Fibroblast of skin of right biceps (primary cell): ENCODE measurements around the gene AIFM3.
"Not testable (repeated sequence)": the region's sequence is repeated elsewhere in the genome, so short reads cannot be mapped to it uniquely, and the experiment has no call there.

Source experiments
- DNase-seq: peaks from one replicate; pipeline ENCODE4 v3.0.0-alpha.2; 2013

The AIFM3 gene, protein sequence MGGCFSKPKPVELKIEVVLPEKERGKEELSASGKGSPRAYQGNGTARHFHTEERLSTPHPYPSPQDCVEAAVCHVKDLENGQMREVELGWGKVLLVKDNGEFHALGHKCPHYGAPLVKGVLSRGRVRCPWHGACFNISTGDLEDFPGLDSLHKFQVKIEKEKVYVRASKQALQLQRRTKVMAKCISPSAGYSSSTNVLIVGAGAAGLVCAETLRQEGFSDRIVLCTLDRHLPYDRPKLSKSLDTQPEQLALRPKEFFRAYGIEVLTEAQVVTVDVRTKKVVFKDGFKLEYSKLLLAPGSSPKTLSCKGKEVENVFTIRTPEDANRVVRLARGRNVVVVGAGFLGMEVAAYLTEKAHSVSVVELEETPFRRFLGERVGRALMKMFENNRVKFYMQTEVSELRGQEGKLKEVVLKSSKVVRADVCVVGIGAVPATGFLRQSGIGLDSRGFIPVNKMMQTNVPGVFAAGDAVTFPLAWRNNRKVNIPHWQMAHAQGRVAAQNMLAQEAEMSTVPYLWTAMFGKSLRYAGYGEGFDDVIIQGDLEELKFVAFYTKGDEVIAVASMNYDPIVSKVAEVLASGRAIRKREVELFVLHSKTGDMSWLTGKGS

DNA sequence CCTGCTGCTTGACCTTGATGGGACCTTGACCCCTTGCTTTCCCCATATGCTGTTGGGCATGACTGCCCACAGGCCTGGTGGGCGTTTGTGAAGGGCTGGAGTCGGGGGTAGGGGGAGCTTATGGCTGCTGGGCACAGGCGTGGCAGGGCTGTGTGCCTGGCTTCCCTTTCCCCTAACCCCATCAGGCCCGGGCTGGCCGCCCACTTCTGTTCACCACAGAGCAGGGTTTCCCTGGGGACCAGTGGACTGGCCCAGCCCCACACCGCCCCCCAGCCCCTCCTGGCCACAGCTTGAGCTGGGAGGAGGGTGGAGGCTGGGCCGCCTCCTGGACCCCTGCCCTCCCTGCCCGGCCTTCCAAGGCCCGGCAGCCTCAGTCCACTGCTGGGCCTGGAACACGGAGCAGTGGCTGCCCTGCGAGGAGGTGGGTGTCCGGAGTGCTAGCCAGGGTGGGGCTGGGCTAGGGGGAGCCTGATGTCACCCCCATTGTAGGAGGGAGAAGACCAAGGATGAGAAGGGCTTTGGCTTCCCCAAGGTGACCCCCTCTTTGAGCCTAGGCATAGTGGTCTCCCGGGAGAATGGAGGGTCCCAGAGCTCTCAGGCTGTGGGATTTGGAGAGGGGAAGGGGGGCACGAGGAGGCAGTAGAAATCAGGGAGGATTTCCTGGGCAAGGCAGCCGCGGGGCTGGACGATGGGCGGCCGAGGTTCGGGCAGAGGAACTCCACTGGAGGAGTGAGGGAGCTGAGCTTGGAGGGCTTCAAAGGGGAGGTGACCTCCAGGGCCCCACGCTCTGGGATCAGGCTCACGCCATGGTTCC, at the start of gene AIFM3:
Gene AIFM3 (plus strand): TSS at position 373 of the 814 bp plus-strand sequence. CDS start 690 bp downstream, outside the sequence.
- no peak for DNase-seq

DNA sequence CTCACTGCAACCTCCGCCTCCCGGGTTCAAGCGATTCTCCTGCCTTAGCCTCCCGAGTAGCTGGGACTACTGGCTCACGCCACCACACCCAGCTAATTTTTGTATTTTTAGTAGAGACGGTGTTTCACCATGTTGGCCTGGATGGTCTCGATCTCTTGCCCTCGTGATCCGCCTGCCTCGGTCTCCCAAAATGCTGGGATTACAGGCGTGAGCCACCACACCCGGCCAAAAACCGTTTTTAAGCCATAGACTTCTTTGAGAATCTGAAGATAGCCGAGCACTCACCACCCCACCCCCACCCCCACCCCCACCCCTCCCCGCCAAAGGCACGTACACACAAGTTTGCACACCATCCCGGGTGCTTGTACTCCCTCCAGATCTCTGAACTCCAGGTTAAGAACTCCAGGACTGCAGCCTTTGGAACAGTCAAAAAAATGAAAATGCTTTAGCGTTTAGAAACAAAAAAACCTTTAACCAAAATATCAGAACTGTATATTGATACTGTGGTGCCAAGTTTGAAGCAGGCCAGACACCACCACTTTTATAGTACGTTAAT, 48.3 kb upstream of the AIFM3 start:
- DNase-seq, result peak; percentile 18

DNA sequence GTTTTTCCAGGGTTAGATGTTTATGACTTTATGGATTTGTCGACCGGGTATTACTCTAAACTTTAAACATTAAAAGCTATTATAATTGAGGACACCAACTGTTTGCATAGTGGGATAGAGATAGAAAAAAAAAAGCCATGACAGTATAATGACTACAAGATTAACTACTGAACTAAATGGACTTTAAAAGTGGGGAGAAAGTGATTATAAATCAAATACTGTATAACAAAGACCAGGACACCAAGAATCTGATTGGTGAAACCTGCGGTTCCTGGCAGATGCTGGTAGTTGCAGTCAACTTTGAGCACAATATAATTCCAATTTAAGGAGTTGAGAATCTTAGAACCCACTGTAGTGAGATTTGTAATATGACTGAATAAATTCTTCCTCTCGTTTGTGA, 47.3 kb upstream of the AIFM3 start:
- peak; percentile 5 for DNase-seq

DNA sequence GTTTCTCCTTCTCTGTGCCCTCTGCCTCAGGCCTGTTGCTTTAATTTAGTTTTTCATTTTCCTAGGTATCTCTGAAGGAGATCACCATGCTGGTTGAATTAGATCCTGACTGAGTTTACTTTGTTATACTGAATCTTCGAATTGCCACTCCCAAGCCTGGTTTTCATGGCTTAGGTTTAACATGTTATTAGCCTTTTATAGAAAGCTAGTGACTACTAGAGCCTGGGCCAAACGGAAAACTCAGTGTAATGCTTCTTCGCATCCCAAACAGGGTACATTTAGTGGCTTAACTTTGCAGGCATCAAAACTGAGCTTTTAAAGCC, 46.2 kb upstream of the AIFM3 start:
- no peak for DNase-seq

DNA sequence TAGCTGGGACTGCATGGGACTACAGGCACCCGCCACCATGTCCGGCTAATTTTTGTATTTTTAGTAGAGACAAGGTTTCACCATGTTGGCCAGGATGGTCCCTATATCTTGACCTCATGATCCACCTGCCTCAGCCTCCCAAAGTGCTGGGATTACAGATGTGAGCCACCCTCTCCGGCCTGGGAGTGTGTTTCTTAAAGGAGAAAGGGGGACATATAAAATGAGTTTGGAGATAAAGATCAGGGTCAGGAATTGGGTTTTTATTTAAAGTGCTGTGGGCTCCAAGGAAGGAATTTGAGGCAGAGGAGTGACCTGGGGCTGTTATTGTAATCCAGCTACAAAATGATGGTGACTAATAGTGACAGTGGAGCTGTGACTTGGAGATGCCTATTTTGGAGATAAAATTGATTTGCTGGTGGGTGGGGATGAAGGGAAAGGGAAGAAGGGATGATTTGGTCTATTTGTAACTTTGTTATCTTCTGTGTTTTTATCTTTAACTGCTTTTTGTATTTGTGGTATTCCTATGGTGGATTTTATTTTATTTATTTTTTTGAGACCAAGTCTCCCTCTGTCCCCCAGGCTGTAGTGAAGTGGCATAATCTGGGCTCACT, 44.8 kb upstream of the AIFM3 start:
- peak; percentile 7 for DNase-seq

DNA sequence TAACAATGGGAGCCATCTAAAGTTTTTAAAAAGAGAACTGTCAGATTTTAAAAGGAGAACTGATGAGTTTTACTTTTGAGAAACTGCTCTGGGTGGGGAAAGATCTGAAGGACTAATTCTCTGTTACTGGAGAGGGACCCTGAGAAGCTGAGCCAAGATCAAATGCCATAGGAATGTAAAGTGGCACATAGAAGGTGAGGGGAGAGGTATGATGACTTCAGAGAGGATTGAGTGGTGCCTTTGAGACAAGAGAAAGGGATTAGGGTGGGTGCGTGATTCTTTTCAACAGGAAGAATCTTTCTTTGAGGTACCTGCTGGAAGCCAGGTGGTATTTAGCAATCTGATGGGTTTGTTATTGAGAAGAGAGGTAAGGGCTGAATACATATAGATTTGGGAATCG, 40.8 kb upstream of the AIFM3 start:
- DNase-seq, result no peak

DNA sequence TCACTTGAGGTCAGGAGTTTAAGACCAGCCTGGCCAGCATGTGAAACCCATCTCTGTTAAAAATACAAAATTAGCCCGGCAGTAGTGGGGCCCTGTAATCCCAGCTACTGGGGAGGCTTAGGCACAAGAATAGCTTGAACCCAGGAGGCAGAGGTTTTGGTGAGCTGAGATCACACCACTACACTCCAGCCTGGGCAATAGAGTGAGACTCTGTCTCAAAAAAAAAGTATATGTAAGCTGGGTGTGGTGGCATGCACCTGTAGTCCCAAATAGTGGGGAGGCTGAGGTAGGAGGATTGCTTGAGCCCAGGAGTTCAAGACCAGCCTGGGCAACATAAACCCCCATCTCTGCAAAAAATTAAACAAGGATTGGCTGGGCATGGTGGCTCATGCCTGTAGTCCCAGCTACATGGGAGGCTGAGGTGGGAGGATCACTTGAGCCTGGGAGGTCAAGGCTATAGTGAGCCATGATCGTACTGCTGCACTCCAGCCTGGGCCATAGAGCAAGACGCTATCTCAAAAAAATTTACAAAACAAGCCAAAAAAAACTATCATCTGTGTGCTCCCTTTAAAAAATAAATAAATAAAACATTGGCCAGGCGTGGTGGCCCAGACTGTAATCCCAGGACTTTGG, 39.0 kb upstream of the AIFM3 start:
- DNase-seq, result no peak

DNA sequence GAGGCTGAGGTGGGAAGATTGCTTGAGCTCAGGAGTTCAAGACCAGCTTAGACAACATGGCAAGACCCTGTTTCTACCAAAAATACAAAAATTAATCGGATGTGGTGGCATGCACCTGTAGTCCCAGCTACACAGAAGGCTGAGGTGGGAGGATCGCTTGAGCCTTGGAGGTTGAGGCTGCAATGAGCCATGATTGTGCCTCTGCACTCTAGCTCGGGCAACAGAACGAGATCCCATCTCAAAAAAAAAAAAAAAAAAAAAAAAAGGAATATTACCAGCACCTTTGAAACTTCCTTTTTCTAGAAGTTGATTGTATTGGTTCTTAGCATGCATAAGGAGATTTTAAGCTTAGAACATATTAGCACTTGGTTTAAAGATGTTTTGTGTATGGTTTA, 38.5 kb upstream of the AIFM3 start:
- no peak for DNase-seq

DNA sequence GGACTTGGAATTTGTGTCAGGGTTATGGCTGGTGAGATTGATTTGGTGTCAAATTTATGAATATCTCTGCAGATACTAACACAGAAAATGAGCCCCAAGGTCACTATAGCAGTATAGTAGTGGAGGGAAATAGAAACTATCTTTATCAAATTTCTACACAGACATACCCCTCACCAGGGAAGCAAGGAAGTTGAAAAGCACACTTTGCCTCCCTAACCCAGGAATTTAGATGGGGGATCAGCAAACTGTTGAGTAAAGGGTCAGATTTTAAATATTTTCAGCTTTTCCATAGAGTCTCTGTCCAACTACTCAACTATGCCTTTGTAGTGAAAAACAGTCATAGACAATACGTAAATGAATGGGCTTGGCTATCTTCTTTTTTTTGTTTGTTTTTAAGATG, 37.1 kb upstream of the AIFM3 start:
- no peak for DNase-seq

DNA sequence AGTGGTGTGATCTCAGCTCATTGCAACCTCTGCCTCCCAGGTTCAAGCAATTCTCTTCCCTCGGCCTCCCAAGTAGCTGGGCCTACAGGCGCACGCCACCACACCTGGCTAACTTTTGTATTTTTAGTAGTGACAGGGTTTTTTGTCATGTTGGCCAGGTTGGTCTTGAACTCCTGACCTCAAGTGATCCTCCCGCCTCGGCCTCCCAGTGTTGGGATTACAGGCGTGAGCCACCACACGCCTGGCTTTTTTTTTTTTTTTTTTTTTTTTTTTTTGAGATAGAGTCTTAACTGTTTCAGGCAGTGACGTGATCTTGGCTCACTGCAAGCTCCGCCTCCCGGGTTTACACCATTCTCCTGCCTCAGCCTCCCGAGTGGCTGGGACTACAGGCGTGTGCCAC, 36.6 kb upstream of the AIFM3 start:
- DNase-seq, result not testable (repeated sequence)

DNA sequence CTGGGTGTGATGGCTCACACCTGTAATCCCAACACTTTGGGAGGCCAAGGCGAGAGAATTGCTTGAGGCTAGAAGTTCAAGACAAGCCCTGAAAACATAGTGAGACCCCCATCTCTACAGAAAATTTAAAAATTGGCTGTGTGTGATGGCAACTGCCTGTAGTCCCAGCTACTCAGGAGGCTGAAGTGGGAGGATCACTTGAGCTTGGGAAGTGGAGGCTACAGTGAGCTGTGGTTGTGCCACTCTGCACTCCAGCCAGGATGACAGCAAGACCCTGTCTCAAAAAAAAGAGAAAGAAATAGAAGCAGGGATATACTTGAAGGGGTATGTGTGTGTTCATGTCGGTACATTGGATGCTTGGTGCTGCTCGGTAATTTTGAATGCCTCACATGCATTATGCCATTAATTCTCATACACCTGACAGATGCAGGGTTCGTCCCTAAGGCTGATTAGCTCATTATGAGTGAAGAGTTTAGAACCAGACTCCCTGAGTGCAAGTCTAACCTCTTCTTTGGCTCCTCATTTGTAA, 35.9 kb upstream of the AIFM3 start:
- DNase-seq, result no peak

DNA sequence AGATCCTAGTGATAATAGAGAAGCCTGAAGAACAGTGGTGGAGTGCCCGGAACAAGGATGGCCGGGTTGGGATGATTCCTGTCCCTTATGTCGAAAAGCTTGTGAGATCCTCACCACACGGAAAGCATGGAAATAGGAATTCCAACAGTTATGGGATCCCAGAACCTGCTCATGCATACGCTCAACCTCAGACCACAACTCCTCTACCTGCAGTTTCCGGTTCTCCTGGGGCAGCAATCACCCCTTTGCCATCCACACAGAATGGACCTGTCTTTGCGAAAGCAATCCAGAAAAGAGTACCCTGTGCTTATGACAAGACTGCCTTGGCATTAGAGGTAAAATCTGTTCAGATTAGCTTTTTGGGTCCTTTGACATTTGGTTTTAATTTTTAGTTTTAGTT, 33.1 kb upstream of the AIFM3 start:
- no peak for DNase-seq

DNA sequence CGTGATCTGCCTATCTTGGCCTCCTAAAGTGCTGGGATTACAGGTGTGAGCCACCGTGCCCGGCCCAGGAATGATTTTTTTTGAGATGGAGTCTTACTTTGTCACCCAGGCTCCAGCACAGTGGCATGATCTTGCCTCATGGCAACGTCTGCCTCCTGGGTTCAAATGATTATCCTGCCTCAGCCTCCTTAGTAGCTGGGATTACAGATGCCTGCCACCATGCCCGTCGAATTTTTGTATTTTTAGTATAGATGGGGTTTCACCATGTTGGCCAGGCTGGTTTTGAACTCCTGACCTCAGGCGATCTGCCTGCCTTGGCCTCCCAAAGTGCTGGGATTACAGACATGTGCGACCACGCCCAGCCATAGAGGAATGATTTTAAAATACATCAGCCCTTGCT, 32.0 kb upstream of the AIFM3 start:
- DNase-seq, result not testable (repeated sequence)

DNA sequence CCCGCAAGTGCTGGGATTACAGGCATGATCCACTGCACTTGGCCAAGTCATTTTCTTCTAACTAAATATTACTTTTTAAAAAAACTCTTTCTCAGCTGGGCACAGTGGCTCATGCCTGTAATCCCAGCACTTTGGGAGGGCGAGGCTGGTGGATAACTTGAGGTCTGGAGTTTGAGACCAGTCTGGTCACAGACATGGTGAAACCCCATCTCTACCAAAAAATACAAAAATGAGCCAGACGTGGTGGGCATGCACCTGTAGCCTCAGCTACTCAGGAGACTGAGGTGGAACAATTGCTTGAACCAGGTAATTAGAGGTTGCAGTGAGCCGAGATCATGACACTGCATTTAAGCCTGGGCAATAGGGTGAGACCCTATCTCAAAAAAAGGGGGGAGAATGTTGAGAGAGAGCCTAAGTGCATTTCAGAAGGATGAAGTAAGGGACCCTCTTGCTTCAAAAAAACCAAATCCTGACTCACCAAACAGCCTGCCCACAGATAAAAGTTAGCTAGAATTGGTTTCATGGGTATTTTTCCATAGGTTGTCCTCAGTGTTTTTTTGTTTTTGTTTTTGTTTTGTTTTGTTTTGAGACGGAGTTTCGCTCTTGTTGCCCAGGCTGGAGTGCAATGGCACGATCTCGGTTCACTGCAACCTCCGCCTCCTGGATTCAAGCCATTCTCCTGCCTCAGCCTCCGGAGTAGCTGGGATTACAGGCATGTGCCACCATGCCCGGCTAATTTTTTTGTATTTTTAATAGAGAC, 31.1 kb upstream of the AIFM3 start:
- not testable (repeated sequence) for DNase-seq

DNA sequence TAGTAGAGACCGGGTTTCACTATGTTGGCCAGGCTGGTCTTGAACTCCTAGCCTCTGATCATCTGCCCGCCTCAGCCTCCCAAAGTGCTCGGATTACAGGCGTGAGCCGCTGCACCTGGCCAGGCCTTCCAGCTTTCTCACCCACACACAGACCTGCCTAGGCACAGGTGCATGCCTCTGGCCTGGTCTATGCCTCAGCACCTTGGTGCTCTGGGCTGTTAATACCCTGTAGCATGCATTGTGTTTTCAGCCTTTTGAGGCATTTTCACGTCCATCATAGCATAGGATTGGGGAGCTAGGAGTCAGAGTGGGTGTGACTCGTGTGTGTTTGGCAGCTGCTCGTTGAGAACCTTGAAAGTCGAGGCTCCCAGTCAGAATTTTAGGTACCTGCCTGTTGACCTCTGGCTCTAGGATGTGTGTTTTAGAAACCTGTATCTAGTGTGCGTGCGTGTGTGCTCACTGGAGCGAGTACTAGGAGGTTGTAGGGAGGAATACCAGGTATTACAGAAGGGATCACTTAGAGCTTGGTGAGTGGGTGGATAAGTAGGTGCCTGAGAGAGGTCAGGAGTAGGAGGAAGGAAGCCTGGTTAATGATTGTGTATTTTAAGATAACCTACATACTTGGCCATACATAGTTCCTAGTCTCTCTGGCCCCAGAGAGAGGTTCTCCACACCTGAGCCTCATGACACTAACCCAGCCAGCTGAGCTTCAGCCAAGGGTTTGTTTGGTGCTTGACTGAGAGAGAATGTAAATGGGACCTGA, 29.8 kb upstream of the AIFM3 start:
- no peak for DNase-seq

DNA sequence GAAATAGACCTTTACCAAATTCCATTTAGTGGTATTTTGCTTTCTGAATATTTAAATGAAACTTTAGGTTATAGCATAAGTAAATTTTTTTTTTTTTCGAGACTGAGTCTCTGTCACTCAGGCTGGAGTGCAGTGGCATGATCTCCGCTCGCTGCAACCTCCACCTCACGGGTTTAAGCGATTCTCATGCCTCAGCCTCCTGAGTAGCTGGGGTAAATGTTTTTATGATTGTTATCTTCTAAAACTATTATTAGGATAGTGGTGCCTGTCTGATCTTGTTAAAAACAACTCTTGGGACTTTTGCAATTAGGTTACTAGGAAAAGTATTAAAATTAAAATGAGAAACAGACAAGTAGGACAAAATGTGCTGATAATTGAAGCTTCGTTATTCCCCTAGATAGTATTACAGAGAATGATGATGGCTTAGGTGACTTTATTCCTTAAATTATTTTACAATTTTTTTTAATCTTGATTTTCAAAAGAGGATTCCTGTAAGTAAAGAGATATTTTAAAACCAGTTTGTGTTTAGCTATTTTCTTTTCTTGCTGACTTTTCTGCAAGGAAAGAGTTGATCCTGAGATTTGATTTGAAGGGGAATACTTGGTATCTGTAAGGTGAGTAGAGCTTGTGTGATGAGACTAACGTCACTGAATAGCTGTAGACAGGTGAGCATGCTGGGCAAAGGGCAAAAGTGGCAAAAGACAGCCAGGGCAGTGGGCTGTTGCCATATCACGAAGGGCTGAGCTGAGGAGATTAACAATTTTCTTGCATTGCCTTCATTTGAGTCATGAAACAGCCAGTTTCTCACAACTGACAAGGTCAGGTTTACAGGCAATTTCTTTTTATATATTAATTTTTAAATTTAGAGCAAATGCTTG, 29.0 kb upstream of the AIFM3 start:
- DNase-seq, result no peak

DNA sequence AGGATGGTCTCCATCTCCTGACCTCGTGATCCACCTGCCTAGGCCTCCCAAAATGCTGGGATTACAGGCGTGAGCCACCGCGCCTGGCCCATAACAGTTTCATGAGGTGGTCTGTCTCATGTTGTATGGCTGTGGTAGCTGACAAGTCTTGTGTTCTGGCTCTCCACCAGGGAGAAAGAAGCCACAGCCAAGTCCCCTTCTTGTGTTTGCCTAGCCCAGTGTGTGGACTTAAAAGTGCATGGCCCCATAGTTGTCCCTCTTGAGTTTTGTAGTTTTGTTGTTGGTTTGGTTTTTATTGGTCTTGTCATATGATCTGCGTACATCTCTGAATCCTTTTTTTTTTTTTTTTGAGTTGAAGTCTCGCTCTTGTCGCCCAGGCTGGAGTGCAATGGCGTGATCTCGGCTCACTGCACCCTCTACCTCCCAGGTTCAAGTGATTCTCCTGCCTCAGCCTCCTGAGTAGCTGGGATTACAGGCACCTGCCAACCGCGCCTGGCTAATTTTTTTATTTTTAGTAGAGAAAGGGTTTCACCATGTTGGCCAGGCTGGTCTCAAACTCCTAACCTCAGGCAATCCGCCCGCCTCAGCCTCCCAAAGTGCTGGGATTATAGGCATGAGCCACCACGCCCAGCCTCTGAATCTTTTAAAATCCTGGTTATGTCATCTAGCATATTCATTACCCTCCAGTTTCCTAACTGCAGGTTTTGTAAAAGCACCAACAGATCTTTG, 27.4 kb upstream of the AIFM3 start:
- not testable (repeated sequence) for DNase-seq

DNA sequence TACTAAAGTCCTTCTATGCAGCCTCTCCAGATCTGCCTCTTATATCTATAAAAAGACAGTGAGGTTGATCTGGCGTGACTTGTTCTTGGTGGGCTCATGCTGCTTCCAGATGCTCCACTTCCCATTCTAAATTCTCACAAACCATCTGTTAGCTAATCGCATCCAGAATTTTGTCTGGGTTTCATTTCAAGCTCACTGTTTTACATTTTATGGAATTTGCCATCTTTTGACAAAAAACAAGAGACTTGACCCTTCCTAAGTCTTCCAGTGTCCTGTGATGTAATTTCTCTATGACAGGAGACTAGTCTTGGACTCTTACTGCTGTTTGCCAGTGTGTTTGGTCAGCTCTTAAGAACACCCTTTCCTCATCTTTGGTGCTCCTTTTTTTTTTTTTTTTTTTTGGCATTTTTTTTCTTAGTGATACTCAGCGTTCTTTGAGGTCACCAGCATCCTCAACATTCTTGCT, 26.8 kb upstream of the AIFM3 start:
- peak; percentile 23 for DNase-seq

DNA sequence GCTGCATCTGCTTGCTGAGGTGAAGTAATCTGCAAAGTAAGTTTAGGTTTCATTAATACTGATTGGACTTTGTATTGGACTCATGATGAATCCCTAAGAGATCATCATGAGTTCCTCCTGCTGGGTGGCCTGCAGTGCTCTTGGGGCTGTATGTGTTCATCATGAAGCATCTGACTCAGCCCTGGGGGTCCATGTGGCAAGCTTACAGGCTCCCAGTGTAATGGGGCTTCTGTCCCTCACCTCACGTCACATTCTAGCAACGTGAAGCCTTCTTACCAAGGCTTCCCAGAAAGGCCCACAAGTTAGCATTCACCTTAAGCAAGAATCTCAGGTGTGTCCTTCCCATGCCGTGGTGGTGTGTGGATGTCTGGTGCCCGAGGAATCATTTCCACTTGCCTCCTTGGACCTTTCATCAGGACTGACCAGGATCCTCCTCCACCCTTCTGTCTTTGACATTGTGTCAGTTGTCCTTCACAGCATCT, 26.1 kb upstream of the AIFM3 start:
- peak; percentile 34 for DNase-seq
